ENCODE results near the gene DAP. TPM values are rescaled to one million over a fixed set of nuclear protein-coding genes. Genes with fewer than 3 reads are reported as not detected.

DAP gene
- total RNA-seq (2022; extraction: Qiagen RNA extraction; ENCODE audit: low read depth): 57.4 to 63.3 TPM (median 60.9 TPM) in 5 replicates

GRCh38 chr5:10761185-10761932 is at the start of gene DAP:
TSS of gene DAP (minus strand) at chr5:10761234. CDS start at chr5:10761068, 166 bp downstream.

Other genes starting within 250 kb of the DAP start
- gene ANKRD33B, start 197.2 kb downstream of the DAP start, total RNA-seq (2022; extraction: Qiagen RNA extraction; ENCODE audit: low read depth): 10.0 to 11.2 TPM (median 10.9 TPM) in 5 replicates

Data from A549 treated with CpdA at 1 μM for 4 hours (cell line).